HG02884 (cell line): ENCODE results near the gene EIF4B.
"Not testable (repeated sequence)": the region's sequence is repeated elsewhere in the genome, so short reads cannot be mapped to it uniquely, and the experiment has no call there.

Source experiments
- ATAC-seq: cut with Tn5 transposase; IDR thresholded peaks from one replicate; pipeline ENCODE4 v1.9.1; 2021; ENCODE audit warnings: mild to moderate bottlenecking, moderate library complexity; ENCODE audit not compliant: unreplicated experiment

The EIF4B gene

GRCh38 chr12:52993558-52993869 is 12.7 kb upstream of the EIF4B start:
- no peak for ATAC-seq

- ATAC-seq = no peak
Measured at GRCh38 chr12:53004178-53004577, 2.1 kb upstream of the EIF4B start.

GRCh38 chr12:53004582-53004981 is 1.7 kb upstream of the EIF4B start:
- ATAC-seq = no peak

DNA sequence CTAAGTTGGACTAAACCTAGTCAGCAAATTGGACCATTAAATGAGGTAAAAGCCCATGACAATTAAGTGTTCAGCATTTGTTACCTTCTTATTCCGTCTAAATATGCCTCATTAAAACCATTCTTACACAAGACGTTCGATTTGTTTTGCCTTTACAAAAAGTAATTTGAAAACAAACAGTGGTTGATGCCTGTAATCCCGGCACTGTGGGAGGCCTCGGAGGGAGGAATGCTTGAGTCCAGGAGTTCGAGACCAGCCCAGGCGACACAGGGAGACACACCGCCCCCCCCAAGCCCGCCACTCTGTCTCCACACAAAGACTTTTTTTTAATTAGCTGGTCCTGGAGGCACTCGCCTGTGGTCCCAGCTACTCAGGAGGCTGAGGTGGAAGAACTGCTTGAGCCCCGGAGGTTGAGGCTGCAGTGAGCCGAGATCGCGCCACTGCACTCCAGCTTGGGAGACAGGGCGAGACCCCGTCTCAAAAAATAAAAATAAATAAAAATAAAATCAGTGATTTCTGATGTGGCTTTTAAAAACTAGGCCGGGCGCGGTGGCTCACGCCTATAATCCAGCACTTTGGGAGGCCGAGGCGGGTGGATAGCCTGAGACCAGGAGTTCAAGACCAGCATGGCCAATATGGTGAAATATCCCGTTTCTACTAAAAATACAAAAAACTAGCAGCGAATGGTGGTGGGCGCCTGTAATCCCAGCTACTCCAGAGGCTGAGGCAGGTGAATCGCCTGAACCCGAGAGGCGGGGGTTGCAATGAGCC is 856 bp upstream of the EIF4B start:
- ATAC-seq = no peak

DNA sequence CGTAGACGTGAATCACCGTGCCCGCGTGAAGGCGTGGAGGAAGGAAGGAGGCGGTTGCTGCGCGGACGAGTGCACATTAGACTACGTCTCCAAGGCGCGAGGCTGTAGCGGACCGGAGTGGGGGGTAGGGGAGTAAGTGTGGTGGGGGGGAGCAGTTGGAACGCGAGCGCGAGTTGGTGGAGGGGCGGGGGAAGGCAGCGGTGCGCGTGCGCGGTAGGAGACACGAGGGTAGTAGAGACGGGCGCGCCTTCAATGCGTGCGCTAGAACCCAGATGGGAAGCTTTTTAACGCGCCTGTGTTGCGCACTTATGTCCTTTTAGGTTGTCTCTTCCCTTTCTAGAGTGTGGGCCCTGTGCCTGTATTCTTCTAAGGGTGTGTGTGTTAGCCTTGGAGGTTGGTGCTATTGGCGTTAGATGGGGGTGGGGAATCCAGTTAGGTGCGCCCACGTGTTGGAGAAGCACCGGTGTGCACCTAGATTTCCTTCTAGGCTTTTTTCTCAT is 604 bp downstream of the EIF4B start:
- no peak for ATAC-seq

- no peak for ATAC-seq
Measured at GRCh38 chr12:53007343-53007742, 1.1 kb downstream of the EIF4B start.

DNA sequence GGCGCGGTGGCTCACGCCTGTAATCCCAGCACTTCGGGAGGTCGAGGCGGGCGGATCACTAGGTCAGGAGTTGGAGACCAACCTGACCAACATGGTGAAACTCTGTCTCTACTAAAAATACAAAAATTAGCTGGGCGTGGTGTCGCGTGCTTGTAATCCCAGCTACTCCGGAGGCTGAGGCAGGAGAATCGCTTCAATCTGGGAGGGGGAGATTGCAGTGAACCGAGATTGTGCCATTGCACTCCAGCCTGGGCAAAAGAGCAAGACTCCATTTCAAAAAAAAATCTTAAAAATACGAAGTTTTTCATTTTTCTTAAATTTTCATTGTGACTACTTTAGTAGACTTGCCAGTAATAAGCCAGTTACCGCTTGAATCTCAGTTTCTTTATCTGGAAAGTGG is 2.5 kb downstream of the EIF4B start:
- not testable (repeated sequence) for ATAC-seq

GRCh38 chr12:53010955-53011354 is 4.7 kb downstream of the EIF4B start:
- no peak for ATAC-seq

DNA sequence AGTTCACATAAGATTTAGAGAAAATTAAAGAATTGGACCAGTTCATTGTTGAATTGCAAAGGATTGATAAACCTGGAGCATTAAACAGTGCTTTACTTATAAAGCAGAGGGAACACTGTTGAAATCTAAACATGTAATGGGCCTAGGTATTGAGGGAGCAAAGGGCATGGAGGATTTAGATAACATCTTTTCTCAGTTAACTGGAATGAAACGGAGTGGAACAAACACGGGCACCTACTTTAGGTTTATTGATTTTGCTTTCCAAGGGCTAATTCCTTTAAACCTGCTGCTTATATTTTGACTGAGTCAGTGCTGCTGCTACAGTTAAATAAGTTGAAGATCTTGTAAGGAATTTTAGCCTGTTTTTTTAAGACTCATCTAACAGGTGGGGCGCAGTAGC is 5.6 kb downstream of the EIF4B start:
- no peak for ATAC-seq

- ATAC-seq = no peak
Measured at GRCh38 chr12:53012928-53013327, 6.7 kb downstream of the EIF4B start.

GRCh38 chr12:53014709-53015108 is 8.5 kb downstream of the EIF4B start:
- ATAC-seq = no peak

DNA sequence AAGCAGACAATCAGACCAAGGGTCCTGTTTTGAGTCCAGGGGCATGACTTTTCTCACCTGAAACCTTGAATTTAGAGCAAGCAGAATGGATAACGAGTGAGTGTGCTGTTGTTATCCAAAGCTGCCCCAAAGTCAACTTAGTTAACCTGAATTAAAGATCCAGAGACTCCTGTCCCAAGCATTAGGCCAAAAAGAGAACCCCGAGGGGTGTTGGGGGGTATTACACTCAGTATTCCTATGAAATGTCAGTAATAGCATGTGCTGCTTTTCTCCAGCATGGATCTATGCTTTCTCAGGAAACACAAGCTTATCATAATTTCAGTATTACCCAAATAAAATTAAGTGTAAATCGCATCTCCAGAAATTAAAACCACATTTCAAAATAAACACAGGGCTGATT is 19.0 kb downstream of the EIF4B start:
- ATAC-seq = no peak

GRCh38 chr12:53027014-53027413 is 20.8 kb downstream of the EIF4B start:
- not testable (repeated sequence) for ATAC-seq

- no peak for ATAC-seq
Measured at GRCh38 chr12:53031616-53032015, 25.4 kb downstream of the EIF4B start.

GRCh38 chr12:53033832-53034231 is 27.6 kb downstream of the EIF4B start:
- not testable (repeated sequence) for ATAC-seq

DNA sequence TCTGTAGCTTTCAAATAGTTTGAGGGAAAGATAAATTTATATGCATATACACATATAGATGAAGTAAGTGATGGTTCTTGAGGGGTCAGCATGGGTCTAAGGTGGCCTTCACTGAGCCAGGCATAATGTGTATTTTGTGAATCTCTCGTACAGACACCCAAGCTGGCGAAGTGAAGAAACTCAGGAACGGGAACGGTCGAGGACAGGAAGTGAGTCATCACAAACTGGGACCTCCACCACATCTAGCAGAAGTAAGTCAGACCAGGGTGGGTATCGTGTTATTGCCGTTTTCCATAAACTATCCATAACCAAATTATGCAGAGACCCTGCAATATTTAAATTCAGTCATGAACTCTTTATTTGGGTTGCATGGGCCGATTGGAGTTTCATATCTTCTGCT is 28.2 kb downstream of the EIF4B start:
- no peak for ATAC-seq

DNA sequence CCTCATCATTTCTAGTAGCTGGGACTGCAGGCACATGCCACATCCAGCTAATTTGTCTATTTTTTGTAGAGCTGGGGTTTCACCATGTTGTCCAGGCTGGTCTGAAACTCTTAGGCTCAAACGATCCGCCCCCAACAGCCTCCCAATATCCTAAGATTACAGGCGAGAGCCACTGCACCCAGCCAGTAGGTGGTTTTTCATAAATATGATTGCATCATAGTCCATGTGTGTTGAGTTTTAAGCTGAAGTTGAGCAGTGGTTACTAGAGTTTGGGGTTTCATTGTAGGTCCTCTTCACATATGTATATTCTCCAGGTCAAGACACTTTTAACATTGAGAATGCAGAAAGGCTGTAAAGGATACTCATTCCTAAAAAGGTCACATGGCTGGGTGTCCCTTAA is 30.5 kb downstream of the EIF4B start:
- no peak for ATAC-seq

- ATAC-seq = no peak
Measured at GRCh38 chr12:53039851-53040250, 33.6 kb downstream of the EIF4B start.

GRCh38 chr12:53042607-53043454 is 36.6 kb downstream of the EIF4B start:
- ATAC-seq = no peak

GRCh38 chr12:53044052-53044581 is 37.9 kb downstream of the EIF4B start:
- no peak for ATAC-seq

- no peak for ATAC-seq
Measured at GRCh38 chr12:53044896-53045695, 38.8 kb downstream of the EIF4B start.
